ENCODE results near the gene SPRED1.
A peak's percentile ranks its signal among the peaks of the same experiment; 100 is the strongest.

Gene SPRED1

DNA sequence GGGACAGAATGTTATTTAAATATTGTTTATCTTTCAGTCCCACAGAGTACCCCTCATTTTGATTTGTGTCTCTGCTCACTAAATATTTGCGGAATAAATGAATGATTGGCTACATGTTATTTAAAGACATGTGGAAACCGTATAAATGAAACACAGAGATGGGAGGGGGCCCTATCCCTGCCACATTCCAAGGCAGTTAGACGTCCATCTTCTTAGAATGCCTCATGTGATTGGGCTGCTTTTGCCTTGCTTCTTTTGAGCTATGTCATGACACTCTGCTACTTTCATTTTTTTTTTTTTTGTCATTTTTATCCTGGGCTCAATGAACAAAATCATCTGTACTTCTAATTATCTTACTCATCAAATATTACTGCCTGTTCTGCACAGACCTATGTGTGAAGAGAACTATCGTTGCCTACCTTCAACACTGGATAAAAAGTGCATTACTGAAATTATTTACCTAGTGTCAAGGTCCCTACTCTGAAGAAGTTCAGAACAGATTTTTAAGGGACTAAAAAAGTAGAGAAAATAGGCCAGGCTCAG is 117.4 kb downstream of the SPRED1 start:
- DNase-seq, result no peak

DNA sequence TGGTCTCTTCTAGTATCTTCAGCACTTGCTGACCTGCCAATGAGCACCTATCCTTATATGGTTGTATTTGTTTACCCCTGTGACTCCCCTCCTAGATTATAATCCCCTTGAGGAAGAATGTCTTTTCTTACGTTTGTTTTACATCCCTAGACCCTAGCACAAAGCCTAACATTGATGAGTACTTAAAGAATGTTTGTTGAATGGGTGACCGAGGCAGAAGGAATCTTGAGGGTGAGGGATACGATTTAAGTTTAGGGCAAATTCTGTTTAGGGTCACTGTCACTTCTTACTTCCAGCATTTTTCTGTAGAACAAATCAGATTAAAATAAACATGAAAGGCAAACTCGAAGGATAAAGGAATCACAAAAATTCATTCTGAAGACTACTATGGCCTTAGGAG is 120.4 kb downstream of the SPRED1 start:
- no peak for DNase-seq

DNA sequence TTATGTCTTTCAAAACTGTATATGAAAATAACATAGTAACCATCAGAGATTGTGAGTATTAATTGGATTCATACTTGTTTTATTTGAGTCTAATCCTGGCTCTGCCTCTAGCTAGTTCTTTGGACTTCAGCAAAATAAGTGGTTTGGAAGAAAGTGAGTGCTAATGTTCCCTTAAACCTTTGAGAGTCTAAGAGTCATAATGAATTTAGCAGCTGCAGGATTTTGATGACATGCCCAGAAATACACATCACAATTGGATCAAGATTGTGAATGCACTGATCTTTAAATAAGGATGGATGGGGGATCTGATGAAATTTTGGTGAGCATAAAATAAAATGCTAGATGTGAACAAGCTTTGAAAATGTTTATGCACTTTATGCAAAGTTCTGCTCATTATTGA is 121.4 kb downstream of the SPRED1 start:
- DNase-seq, result no peak

DNA sequence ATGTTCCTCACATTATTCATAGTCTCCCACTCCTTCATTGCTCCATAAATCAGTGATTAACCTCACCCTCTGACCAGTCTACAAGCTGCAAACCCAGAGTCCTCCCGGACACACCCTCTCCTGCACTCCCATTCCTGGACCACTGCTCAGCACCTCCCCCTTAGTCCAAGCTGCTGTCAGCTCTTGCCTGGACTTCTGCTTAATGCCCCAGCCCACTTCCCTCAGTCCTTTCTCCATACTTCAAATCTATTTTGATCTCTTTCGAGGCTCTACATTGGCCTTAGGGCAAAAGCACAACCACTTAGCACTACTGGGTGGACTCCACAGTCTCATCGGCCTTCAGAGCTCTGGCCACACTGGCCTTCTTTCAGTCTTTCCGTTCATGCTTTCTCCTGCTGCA is 121.9 kb downstream of the SPRED1 start:
- DNase-seq, result no peak

DNA sequence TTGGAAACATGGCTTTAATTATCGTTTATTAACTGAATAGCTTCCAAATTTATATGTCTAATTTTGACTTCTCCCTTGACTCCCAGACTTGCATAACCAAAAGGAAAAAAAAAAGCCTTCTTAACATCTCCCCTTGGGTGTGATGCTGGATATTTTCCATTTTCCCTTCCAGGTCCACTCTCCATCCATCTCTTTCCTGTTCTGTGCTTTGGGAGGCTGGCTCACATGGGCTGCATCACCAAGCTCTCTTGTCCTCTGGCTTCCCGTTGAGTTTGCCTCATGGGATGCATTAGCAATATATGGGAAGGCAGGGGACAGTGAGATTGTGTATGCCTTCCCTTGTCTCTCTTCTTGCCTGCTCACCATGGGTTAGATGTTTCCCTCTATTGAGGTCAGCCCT is 123.4 kb downstream of the SPRED1 start:
- DNase-seq, result no peak

DNA sequence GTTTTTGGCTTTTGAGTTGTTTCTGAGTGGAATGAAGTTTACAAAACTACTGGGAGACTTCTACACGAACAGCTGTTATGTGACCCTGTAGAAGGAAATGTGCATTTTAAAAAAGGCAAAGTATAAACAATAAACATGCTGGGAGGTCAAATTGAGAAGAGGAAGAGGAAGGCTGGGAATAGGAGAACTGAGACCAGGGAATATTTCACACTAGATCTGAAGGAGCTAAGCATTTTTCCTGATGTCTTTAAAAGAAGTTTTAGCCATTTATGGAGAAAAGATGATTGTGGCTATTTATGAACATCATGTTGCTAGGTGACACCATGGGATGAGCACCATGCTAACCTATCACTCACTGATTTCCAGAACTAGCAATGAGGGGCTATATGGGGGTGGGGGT is 125.0 kb downstream of the SPRED1 start:
- no peak for DNase-seq

DNA sequence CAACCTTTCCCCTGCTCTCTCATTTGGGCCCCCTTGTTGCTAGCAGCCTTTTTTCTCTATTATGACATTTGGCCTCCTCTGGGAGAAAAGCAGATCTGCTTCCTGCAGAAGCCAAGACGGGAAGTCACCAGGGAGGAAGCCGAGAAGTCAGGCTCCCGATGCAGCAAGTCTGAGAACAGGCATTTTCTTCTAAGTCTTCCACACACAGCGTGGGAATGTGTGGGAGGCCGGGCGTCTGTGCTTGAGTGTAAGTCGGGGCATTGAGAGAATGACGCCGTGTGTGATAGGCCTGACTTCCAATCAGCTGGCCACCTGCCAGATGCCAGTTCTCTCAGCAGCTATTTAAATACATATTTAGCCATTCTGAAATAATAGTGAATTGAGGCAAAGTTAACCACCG is 125.5 kb downstream of the SPRED1 start:
- no peak for DNase-seq

DNA sequence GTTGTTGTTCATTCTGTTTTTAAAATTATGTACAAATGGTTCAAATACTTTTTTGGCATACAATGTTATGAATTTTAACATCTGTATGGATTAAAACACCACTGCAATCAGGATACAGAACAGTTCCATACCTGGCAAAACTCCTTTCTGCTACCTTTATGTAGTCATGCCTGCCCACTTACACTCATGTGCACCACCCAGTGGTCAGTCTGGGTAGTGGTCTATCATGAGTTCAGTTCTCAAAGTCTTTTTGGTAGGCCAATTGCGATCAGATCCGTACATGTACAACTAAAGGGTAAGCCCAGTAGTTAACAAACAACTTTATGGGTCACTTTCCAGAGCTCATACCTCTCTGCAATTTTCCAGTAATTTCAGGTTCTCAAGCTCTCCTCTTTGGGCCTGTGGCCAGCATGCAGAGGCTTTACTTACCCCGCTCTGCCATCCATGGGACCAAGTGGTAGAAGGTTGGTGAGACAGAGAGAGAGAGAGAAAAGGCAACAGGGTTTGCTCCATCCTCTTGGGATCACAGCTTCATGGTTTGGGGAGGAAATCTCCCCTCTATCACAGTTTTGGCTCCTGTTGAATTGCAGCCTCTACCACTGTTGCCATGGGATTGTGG is 137.4 kb downstream of the SPRED1 start:
- DNase-seq, result peak; percentile 11

DNA sequence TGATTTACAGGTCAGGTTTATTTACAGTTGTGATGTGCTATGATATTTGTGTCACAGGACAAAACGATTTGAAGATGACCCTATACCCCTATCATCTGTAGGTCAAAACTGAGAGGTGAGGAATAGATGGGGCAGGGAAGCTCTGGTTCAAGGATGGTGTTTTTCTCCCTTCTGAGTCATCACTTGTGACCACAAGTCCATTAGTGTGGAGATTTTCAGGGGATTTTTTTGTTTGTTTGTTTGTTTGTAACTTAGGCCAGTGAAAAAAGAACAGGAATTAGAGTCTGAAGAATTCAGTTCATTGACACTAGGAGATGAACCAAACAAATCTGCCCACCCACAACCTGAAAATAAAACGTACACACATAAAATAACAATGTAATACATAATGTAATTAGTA is 138.6 kb downstream of the SPRED1 start:
- DNase-seq, result no peak

DNA sequence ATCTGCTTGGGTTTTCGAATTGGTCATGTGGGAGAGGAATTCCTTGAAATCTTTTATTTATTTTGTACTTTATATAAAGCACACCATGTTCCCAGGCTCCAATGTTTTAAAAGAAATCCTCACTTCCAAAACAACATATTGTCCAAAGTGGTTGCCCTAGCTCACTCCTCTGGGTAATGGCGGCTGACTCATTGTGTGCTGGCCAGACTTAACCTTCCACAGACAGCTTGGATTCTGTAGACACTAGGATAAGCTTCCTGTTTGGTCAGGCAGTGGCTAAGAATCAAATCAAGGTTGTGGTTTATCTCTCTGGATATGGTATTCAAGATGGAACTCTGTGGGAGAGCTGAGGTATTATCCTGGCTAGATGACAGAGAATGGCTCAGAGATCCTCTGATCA is 145.5 kb downstream of the SPRED1 start:
- DNase-seq, result no peak

DNA sequence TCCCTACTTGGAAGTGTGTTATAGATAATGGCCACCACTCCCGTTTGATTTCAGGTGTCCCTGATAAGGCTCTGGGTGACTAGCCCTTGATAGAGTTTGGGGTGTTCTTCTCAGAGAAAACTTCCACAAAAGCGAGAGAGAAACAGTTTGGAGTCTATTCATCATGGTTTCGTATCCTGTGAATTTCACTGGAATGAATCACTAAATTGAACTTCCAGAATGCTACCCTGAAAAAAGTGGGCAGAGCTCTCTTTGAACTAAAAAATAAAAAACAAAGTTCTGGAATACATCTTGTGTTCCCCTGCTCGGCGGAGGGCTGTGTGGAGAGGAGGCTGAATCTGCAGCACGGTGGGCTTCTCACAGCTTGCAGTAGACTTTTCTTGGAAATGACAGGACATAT is 148.5 kb downstream of the SPRED1 start:
- no peak for DNase-seq

DNA sequence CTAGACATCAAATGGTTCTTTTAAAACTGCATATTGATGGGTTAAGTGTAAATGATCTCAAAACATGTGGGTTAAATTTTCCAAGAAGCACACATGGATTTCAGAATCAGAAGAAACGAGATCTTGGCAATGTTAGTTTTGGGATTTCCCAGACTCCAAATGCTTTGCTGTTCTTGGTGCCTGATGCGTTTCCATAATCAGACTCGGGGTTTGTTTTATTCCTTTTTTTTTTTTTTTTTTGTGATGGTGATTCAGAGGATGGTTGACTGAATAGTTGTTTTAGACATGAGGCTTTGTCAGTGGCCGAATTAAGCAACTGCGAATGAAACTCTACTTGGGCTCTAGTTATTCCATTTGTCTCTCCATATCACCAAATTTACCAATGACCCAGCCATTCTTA is 149.1 kb downstream of the SPRED1 start:
- no peak for DNase-seq

DNA sequence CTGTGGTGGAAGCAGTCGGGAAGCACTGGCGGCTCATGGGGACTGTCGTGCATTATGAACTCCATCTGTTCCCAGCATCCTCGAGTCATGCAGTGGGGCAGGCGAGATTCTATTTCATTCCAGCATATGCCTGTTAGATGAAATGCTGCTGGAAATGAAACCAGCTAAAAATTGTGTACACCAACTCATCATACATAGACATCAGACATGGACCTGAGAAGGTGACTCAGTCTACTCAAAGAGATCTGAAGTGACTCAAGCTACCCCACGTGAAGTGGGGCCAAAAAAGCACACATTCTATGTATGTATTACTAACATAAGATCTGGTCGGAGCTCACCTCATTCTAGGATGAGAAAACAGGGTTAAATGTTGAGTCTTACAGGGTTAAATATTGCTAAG is 153.8 kb downstream of the SPRED1 start:
- peak; percentile 57 for DNase-seq
